ENCODE results near the gene RIPOR2.
A peak's percentile ranks its signal among the peaks of the same experiment; 100 is the strongest.
"Not testable (repeated sequence)": the region's sequence is repeated elsewhere in the genome, so short reads cannot be mapped to it uniquely, and the experiment has no call there.

Gene RIPOR2

GRCh38 chr6:24757611-24758010, 178.1 kb downstream of the RIPOR2 start:
- peak; percentile 46 for DNase-seq

- DNase-seq = no peak
These were observed 180.5 kb downstream of the RIPOR2 start for GRCh38 chr6:24755279-24755678.

- not testable (repeated sequence) for DNase-seq
These were observed 181.4 kb downstream of the RIPOR2 start for GRCh38 chr6:24754378-24754777.

Data from MV-4-11 (cell line).